ENCODE measurements around the gene SNX5. TPM values are rescaled to one million over a fixed set of nuclear protein-coding genes. Genes with fewer than 3 reads are reported as not detected.

Gene SNX5
- total RNA-seq, 1 donor from 2014 or later: 159 TPM

DNA sequence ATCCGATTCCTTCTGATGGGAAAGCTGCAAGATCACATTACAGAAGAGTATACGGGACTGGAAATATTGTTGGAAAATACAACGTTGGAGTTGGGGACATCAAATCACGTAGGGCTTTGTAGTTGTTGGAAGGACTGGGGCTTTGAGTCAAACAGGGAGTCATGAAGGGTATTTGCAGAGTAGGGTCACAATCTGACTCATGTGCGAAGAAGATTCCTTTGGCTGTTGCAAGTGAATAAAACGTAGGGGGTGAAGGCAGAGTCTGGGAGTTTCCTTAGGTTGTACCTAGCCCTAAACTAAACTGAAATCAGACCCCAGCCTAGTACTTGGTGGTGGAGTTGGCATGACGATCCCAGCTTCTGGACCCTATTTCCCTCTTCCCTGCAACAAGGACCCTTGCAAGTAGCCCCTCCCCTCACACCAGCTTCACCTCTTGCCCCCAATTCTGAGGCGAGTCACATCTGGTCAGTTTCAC is 32.3 kb downstream of the SNX5 start:
- Histone ChIP-seq H3K9me3 (no peaks in the 10 kb centered on the region), H3K27me3 (no peaks in the 10 kb centered on the region), H3K4me1 (peaks cover 47% of the 10 kb centered on the region), H3K4me3 (no peak overlapping the region), H3K36me3 (peaks cover 0 to 1% of the 10 kb centered on the region in 2 donors), H3K27ac (peak overlapping the region; percentile 74)
- no peak for DNase-seq (ENCODE audit: extremely low spot score in 2 of 2)
- TF ChIP-seq, protein P1, sequence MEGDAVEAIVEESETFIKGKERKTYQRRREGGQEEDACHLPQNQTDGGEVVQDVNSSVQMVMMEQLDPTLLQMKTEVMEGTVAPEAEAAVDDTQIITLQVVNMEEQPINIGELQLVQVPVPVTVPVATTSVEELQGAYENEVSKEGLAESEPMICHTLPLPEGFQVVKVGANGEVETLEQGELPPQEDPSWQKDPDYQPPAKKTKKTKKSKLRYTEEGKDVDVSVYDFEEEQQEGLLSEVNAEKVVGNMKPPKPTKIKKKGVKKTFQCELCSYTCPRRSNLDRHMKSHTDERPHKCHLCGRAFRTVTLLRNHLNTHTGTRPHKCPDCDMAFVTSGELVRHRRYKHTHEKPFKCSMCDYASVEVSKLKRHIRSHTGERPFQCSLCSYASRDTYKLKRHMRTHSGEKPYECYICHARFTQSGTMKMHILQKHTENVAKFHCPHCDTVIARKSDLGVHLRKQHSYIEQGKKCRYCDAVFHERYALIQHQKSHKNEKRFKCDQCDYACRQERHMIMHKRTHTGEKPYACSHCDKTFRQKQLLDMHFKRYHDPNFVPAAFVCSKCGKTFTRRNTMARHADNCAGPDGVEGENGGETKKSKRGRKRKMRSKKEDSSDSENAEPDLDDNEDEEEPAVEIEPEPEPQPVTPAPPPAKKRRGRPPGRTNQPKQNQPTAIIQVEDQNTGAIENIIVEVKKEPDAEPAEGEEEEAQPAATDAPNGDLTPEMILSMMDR (IDR thresholded peaks at IDR 0.05): no peak
- TF ChIP-seq POLR2A (IDR thresholded peaks at IDR 0.05) (no peak), POLR2AphosphoS5 (IDR thresholded peaks at IDR 0.05; ENCODE audit: insufficient read depth in 1 of 2, low read depth in 1 of 2) (no peak)
- intact Hi-C loops (cut with DNase I): no loop called here

DNA sequence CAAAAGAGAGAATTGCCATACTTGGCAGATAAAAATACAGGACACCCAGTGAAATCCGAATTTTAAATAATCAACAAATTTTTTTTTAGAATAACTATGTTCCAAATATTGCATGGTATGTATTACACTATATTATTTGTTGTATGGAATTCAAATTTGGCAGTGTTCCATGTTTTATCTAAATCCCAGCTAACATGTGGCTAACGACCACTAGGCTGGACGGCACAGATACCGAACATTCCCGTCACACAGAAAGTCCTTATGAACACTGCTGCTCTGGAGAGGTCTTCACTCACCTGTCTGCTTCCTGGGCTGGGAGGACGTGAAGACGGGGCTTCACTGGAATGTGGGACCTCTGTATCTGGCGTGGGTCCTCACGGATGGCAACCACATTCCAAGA is 32.8 kb downstream of the SNX5 start:
- no peak for DNase-seq (ENCODE audit: extremely low spot score in 2 of 2)
- intact Hi-C loops (cut with DNase I): no loop called here
- peak overlapping the region; percentile 74 for H3K27ac ChIP-seq
- no peaks in the 10 kb centered on the region for H3K36me3 ChIP-seq
- TF ChIP-seq, protein P1 (IDR thresholded peaks at IDR 0.05): no peak
- TF ChIP-seq POLR2AphosphoS5 (IDR thresholded peaks at IDR 0.05; ENCODE audit: insufficient read depth in 1 of 2, low read depth in 1 of 2) (no peak), POLR2A (IDR thresholded peaks at IDR 0.05) (no peak)
- no peaks in the 10 kb centered on the region for H3K27me3 ChIP-seq
- H3K4me1 ChIP-seq: peaks cover 47% of the 10 kb centered on the region
- no peaks in the 10 kb centered on the region for H3K9me3 ChIP-seq
- no peak overlapping the region for H3K4me3 ChIP-seq

DNA sequence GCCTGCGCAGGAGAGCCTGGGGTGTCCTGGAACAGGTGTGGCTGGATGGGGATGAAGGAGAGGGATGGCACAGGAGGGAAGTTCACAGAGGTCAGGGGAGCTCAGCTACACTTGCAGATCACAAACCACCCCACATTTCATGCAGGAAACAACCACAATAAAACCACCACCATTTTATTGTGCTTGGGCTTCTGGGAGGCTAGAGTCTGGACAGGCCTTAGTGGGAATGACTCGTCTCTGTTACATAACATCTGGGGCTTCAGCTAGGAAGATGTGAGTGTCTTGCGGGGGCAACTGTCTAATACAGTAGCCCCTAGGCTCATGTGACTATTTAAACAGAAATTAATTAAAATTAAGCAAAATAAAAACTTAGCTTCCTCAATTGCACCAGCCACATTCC is 33.4 kb downstream of the SNX5 start:
- H3K9me3 ChIP-seq: no peaks in the 10 kb centered on the region
- intact Hi-C loops (cut with DNase I): no loop called here
- peaks cover 47% of the 10 kb centered on the region for H3K4me1 ChIP-seq
- TF ChIP-seq, protein P1 (IDR thresholded peaks at IDR 0.05): no peak
- TF ChIP-seq POLR2A (IDR thresholded peaks at IDR 0.05) (no peak), POLR2AphosphoS5 (IDR thresholded peaks at IDR 0.05; ENCODE audit: insufficient read depth in 1 of 2, low read depth in 1 of 2) (no peak)
- no peak for DNase-seq (ENCODE audit: extremely low spot score in 2 of 2)
- H3K27me3 ChIP-seq: no peaks in the 10 kb centered on the region
- no peaks in the 10 kb centered on the region for H3K36me3 ChIP-seq
- H3K27ac ChIP-seq: peak overlapping the region; percentile 47
- H3K4me3 ChIP-seq: no peak overlapping the region

DNA sequence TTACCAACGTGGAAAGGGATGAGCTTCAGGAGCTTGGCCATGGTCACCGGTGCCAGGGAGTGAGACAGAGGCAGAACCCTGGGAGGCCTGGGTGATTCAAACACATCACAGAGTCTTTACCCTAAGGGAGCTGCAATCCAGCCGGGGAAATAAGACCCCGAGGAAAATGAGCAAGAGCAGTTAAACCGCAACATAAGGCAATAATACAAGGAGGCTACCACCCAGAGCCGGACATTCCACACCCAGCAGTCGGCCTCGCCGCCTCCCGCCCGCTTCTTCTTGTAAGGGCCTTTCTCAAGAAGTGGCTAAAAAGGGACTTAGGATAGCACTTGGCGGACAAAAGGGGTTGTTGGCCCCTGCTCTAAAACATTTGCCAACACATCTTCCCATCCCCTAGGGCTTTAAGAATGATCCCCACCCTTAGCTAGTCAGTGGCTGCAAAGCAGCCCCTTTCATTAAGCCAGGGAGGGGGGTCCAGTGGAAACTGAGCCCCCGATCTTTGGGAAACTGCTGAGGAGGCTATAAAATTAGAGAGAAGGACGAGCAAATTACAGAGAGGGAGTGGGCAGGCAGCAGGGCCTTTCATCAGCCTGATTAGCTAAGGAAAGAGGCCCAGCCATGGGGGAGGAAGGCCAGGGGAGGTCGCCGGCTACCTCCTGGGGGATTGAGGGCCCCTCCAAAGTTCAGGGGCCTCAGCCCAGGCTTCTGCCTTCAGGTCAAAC is 34.3 kb downstream of the SNX5 start:
- no peaks in the 10 kb centered on the region for H3K27me3 ChIP-seq
- H3K9me3 ChIP-seq: no peaks in the 10 kb centered on the region
- H3K4me1 ChIP-seq: peaks cover 46% of the 10 kb centered on the region
- intact Hi-C loops (cut with DNase I): no loop called here
- peak overlapping the region; percentile 47 for H3K27ac ChIP-seq
- no peak overlapping the region for H3K4me3 ChIP-seq
- no peak for TF ChIP-seq POLR2AphosphoS5 (IDR thresholded peaks at IDR 0.05; ENCODE audit: insufficient read depth in 1 of 2, low read depth in 1 of 2)
- TF ChIP-seq, protein P1 (IDR thresholded peaks at IDR 0.05): no peak
- no peaks in the 10 kb centered on the region for H3K36me3 ChIP-seq
- DNase-seq (ENCODE audit: extremely low spot score in 2 of 2): no peak

DNA sequence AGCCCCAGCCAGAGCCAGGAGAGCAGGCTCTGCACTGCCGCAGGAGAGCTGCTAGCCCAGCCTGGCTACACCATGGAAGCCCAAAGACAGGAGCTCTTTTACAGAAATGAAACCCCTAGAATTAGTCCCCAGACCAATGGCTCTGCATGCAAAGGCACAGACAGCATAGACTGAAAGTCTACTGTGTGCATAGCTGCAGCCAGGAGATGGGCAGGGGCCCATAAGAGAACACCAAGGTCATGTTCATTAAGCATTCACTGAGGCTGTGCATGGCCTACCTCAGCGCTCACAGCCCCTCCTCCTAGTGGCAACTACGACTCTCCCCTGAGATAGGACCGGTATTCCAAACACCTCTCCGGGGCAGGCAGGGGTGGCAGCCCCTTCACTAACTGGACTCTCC is 34.9 kb downstream of the SNX5 start:
- no peaks in the 10 kb centered on the region for H3K36me3 ChIP-seq
- intact Hi-C loops (cut with DNase I): no loop called here
- peaks cover 40% of the 10 kb centered on the region for H3K4me1 ChIP-seq
- no peak for DNase-seq (ENCODE audit: extremely low spot score in 2 of 2)
- H3K27ac ChIP-seq: no peak overlapping the region
- TF ChIP-seq POLR2A (IDR thresholded peaks at IDR 0.05): no peak
- TF ChIP-seq, protein P1 (IDR thresholded peaks at IDR 0.05): no peak
- TF ChIP-seq POLR2AphosphoS5 (IDR thresholded peaks at IDR 0.05; ENCODE audit: insufficient read depth in 1 of 2, low read depth in 1 of 2): no peak
- H3K27me3 ChIP-seq: no peaks in the 10 kb centered on the region
- H3K4me3 ChIP-seq: no peak overlapping the region
- no peaks in the 10 kb centered on the region for H3K9me3 ChIP-seq
